IPS-NIHi11 (cell line): ENCODE data around the gene PXDC1.
"Not testable (repeated sequence)": the region's sequence is repeated elsewhere in the genome, so short reads cannot be mapped to it uniquely, and the experiment has no call there.

Source experiments
- DNase-seq: peaks from one replicate; pipeline ENCODE4 v3.0.0; 2012; ENCODE audit warnings: mixed read lengths, low spot score

The PXDC1 gene

DNA sequence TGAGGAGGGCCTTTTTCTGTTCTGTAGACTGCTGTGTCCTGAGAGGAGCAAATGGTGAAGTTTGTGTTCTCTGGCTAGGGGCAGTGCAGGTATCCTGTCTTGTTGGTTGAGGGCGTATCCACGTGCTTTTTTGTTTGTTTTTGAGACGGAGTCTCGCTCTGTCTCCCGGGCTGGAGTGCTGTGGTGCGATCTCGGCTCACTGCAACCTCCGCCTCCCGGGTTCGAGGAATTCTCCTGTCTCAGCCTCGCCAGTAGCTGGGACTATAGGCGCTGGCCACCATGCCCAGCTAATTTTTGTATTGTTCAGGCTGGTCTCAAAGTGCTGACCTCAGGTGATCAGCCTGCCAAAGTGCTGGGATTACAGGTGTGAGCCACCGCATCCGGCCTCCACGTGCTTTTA, 10.8 kb upstream of the PXDC1 start:
- no peak for DNase-seq

DNA sequence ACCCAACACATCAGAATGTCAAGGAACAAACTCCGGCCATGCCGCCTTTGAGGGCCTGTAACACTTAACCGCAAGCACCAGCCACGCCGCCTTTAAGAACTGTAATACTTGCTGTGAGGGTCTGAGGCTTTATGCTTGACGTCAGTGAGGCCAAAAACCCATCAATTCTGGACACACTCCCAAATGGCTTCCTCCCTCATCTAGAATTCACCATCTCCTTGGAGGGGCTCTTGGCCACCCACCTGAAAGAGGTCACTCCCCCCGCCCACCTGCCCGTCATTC, 10.4 kb upstream of the PXDC1 start:
- DNase-seq, result no peak

DNA sequence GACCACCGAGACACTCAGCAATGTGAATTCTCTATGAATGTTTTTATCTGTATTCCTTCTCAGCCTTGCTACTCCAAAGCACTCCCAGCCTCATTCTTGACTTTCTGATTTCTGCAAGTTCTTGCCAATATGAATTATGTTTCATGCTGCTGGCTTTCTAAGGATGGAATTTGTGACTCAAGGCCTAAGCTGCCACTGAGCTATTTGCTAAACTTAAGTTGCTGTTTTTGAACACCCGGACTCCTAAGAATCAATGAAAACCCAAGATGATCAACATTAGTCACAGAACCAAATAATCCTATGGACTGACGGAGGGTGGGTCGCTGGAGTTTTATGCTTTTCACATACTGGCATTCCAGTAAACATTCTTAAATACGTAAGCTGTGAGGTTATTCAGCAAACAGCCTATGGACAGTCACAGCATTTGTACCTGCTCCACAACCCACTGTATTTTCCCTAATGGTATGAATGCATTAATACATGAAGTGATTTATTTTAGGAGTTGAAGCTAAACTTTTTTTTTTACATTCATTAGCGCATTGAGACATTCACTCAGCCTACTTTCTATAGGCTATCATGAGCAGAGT, 8.2 kb upstream of the PXDC1 start:
- no peak for DNase-seq

DNA sequence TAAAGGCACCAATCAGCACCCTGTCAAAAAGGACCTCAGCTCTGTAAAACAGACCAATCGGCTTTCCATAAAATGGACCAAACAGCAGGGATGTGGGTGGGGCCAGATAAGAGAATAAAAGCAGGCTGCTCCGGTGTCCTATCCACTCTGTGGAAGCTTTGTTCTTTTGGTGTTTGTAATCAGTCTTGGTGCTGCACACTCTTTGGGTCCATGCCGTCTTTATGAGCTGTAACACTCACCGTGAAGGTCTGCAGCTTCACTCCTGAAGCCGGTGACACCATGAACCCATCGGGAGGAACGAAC, 7.3 kb upstream of the PXDC1 start:
- DNase-seq, result no peak

DNA sequence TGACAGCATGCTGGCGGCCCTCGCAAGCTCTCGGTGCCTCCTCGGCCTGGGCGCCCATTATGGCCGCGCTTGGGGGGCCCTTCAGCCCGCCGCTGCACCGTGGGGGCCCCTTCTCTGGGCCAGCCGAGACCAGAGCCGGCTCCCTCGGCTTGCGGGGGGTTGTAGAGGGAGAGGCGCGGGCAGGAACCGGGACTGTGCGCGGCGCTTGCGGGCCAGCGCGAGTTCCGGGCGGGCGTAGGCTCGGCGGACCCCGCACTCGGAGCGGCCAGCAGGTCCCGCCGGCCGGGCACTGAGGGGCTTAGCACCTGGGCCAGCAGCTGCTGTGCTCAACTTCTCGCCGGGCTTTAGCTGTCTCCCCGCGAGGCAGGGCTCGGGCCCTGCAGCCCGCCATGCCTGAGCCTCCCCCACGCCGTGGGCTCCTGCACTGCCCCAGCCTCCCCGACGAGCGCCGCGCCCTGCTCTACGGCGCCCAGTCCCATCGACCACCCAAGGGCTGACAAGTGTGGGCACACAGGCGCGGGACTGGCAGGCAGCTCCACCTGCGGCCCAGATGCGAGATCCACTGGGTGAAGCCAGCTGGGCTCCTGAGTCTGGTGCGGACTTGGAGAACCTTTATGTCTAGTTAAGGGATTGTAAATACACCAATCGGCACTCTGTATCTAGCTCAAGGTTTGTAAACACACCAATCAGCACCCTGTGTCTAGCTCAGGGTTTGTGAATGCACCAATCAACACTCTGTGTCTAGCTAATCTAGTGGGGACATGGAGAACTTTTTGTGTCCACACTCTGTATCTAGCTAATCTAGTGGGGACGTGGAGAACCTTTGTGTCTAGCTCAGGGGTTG, 6.7 kb upstream of the PXDC1 start:
- DNase-seq, result not testable (repeated sequence)

DNA sequence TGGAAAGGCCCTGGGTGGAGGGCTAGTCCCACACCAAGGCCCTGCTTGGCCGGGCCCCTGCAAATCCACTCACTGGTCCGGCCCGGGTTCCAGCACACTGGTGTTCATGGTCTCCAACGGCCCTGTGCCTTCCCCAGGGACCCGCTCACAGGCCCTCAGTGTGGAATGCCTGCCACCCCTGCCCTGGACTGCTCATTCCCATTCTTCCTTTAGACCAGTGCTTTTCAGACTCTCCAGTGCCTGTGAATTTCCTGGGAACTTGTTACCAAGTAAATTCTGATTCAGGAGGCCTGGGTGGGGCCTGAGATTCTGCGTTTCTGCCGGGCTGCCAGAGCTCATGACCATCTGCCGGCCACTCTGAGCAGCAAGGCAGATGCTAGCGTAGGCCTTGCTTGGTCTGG, 5.7 kb upstream of the PXDC1 start:
- DNase-seq, result no peak

DNA sequence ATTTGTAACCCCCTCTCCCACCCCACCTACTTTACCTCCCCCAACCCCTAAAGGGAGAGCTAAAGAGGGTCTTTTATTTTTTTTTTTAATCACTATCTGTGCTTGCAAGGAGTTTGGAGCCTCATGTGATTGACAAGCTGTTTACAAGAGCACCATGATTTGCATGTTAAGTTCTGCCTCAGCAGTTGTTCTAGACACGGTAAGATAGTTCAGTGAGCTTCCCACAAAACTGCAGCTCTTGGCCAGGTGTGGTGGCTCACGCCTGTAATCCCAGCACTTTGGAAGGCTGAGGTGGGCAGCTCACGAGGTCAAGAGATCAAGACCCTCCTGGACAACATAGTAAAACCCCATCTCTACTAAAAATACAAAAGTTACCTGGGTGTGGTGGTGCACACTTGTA, 5.0 kb upstream of the PXDC1 start:
- no peak for DNase-seq

DNA sequence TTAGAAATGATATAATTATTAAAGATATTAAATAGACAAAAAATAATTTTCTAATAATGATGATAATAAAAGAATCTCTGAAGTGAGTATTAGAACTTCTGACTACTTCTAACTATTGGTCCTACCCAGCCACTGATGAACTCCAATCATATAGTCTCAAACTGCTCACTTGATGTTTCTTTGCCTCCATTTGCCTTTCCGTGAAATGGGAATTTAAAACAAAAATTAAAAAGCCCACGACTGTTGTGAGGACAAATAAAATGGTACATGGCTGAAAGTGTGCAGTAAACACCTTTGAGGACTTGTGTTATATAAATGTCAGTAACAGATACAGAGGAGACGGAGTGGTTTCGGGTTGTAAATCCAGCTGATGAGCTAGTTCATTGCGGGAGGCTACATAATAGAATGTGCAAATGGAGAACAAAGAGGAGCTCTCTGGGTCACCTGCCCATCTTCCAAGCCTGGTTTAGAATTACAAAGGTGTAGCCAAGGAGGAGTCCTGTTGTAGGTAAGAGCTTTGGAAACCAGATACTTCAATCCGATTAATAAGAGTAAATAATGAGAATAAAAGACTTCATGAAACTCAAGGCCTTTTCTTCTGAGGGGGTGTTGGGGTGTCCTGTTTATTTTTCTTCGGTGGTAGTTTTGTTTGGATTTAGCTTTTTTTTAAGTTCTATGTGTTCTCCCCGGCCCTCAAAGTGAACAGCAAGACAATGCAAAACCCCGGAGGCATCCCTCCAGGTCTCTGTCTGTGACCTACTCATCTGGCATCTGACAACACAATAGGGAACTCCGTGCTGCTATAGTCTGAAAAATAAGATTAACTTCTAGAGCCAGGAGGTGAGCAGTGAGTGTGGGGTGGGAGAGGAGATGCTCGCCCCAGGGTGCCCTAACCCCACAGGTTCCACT, 4.4 kb upstream of the PXDC1 start:
- DNase-seq, result peak; percentile 49

DNA sequence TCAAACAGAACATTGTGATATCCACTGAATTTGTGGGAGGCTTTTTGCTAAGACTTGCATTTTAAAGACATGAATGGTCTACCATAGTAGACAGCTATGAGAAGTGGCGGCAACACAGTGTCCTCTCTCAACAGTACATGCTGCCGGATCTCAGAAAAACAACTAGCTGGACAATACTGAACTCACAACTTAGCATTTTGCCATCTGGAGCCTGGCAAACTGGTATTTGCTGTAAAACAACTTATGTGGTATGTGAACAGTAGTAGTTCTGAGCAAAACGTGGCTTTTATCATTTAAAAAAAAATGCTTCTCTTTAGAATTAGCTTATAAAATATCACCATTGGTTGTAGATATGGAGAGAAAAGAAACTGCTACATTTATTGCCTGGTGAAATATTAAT, 3.3 kb upstream of the PXDC1 start:
- DNase-seq, result no peak

DNA sequence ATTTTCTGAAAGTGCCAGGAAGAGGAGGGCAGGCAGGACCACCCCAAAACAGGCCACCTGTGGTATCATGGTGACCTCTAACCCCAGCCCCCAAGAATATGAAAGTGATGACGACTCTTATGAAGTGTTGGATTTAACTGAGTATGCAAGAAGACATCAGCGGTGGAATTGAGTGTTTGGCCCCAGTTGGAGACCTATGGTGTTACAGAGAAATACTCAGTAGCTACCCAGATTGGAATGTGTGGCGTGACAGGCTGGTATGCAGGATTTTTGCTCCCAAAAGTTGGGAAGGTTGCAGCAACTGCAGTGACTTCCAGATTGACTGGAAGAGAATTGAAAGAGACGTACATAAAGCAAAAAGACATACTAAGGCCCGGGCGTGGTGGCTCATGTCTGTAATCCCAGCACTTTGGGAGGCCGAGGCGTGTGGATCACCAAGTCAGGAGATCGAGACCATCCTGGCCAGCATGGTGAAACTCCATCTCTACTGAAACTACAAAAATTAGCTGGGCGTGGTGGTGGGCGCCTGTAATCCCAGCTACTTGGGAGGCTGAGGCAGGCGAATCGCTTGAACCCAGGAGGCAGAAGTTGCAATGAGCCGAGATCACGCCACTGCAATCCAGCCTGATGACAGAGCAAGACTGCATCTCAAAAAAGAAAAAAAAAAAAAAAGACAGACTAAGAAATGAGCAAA, 2.7 kb upstream of the PXDC1 start:
- DNase-seq, result not testable (repeated sequence)

DNA sequence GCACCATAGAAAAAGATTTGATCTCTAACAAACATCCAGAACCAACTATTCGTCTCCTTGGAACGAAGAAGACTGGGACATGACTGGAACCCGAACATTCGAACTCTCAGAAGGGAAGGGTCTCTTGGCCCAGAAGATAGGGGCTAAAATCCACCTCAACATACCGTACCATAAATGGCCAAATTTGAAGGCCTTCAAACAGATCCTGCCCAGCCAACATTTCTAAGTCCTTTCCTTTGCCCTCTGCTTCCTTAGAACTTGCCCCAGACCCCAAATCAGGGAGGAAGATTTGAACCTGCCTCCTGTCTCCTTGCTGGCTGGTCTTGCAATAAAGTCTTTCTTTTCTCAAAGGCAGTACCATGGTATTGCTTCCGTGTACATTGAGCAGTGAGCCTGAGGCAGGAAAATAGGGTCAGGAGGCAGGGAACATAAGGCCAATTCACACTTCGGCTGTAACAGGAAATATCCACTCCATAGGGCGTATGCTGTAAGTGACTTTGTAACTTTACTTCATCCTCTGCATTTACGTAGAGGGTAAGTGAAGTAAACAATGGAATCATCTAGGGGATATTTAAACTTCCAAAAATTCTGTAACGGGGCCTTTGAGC, 1.8 kb upstream of the PXDC1 start:
- no peak for DNase-seq

DNA sequence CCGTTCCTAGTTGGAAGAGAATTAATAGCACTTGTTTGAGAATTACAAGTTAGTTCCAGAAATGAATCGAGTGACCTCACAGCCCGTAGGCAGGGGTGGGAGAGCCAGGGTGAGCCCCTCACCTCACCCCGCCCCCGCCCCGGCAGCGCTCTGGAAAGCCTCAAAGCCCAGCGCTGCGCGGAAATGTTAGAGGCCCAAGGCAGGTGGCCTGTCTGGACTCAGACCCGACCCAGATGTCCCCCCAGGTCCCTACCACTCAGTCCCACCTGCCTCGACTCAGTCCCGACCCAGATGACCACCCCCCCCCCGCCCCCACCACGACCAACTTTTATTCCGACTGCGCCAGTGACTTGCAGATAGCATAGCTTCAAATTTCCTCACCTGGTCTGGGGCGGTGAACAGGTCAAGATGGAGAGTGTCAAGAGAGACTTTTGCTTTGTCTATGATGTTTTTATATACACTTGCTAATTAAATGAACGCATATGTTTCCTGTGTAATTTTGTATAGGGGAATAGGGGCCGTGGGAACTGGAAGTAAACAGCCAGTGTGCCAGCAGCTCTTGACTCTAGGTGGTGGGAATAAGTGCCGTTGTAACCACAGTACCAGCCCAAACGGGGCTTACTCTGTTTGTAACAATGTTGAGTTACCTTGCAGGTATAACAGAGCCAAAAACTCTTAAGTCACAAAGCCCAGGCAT, 1.2 kb upstream of the PXDC1 start:
- no peak for DNase-seq

DNA sequence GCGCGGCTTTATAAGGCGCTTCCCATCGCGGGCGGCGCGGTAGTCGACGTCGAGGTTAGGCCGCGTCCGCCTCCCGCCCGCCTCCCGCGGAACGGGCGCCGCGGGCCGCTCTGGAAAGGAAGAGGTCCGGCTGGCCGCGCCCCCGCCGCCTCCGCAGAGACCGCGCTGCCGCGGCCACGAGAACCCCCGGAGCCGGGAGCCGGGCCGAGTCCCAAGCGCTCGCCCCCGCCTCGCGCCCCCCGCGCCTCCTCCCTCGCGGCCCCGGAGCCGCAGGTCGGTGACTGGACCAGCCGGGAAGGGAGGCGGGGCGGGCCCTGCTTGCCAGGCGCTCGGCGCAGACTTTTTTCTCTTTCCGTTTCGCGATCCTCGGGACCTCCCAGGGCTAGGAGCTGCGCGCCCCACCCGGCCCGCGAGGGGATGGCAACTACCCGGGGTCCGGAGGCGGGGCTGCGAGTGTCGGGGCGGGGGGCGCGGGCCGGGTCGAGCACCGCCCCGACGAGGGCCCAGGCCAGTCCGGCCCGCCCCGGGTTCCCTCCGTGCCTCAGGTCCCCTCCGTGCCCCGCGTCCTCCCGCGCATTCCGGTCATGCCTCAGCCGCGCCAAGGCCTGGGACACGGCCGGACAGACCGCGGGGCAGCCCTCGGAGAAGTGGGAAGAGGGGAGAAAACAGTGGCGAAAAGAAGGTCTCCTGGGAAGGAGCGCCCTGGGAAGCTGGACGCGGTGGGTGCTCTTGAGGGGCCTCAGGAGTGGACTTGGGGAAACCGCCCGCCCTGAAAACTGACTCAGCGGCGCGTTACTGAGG, 417 bp upstream of the PXDC1 start:
- peak; percentile 89 for DNase-seq

DNA sequence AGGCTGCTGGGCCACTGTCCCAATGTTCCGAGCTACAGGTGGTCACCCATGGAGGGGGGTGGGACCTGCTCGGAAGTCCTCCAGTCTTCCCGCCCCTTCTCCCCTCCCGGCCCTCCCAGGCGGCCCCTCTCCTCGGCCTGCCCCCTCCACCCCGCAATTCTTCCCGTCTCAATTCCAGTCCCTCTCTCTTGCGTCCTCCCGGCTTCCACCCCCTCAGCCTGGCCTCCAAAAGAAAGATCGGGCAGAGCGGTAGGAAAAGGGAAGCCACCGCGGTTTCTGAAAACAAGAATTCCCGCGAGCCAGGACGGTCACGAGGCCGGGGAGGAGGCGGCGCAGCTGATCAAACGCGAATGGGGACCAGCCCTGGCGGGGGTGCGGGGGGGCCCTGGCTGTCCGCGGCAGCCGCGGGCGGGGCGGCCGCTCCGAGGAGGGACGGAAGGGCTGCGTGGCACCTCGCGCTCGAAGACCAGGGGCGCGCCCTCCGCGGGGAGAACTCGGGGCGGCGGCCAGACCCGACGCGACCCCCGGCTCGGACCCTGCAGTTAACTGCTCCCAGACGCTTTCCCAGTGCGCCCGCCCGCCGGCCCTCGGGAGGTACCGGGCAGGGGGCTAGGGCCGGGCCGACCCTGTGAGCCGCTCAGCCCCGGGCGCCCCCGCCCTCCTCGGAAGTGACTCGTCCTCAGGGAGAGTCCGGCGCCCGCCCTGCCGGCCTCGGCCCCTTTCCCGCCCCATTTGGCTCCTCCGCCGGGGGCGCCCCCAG, 1.0 kb downstream of the PXDC1 start:
- peak; percentile 64 for DNase-seq

DNA sequence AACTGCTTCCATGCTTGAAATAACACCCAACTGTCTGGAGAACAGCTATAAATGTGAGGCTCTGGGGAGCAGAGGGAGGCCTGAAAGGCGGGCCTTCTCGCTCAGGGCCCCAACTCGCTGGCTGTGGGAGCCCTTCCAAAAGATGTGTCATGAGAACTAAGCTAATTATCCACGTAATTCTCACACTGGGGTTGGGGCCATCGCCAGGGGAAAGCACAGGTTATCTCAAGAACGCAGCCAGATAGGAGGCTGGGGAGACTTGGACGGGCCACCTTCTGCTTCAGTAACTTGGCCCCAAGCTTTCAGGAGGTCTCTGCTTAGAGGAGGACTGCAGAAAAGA, 1.6 kb downstream of the PXDC1 start:
- no peak for DNase-seq

DNA sequence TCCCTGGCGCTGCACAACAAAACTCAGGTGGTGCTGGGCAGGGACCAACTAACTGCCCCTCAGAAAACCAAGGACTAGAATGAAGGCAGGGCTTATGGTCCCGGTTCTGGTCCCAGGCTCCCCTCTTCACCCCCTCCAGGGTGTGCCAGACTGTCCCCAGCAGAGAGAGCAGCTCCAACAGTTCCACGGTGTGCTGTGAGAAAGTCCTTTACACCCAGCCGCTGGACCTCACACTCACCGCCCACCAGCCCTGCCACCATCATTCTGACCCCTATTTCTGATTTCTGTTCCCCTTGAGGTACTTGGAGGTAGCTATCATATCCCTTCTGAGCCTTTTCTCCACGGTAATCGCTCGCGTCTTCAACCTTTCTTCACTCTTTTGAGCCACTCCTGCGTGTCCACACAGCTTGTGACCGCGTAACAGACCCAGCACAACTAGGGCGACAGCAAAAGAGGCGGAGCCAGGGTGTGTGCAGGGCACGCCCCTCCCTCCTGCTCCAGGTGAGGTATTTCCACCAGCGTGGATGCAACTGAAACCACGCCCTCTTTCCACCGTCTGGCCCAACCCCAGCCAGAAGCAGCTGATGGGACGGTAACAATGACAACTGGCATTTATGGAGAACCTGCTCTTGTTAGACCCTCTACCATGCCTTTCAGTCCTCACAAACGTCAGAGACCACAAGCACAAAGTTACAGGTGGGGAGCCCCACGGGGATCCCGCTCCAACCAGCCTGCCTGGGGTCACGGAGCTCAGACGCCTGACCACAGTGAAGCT, 2.3 kb downstream of the PXDC1 start:
- DNase-seq, result no peak

DNA sequence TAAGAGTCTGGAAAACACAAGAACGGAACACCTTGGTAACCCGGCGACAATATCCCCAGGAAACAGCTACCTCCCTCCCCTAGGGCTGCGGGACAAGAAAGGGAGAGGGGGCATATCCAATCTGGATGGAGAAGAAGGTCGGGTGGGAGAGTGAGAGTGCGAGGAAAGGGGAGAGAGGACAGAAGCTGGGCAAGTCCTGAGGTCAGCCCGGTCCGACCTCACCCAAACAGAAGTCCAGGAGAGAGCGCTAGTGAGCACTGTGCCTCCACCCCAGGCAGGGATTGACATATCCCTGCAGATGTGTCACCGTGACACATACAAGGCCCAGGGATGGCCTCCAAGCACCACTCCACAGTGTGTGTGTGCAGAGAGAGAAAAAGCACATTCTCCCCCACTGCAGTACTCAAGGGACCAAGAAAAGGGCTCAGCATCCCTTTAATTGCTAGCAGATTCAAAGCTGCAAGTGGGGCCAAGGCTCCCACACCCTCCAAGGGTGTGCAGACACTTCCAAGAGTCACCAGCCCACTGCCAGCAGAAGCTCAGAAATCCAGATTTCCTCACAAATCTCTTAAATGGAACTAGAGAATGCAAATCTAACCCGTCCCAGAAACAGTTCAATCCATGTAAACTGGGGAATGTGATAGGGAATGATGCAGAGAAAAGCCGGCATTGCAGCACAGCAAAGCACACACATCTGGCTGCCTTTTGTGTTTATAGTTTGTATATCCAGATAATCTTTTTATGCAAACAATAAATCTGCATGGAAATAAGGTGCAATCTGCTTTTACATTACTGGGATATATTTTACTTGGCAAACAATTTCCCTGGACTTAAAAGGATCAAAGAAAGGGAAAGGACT, 3.1 kb downstream of the PXDC1 start:
- peak; percentile 75 for DNase-seq

DNA sequence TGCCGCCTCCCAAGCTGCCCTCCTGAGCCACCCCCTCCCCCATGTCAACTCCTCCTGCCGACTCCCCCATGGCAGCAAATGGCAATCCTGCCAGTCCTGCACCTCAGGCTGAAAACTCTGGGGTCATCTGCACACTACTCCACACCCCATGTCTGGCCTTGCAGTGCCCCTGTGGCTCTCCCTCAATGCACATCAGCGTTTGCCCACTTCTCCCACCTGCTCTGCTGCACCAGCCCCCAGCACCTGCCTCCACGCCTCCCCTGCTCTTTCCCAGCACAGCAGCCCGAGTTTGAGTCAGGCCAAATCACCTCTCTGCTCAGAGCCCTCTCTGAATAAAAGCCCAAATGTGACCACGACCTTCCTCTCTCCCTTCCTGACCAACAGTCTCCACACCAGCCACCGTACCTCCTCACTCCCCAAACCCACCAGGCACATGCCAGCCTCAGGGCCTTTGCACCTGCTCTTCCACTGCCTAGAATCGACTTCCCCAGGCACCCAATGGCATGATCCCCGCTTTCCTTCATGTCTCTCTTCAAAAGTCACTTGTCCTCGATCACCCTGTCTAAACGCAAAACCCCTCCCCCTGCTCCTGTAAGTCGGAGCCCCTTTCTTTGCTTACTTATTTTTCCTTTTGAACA, 4.3 kb downstream of the PXDC1 start:
- no peak for DNase-seq
